T-helper 1 cell treated with Interleukin-12 subunit alpha and Interleukin-12 subunit beta and Interleukin-4 antibody, amounts not matched to agents 30 μg/mL and 1 μg/mL, for 36 hours (primary cell): Measurements from ENCODE around the gene PLCL1.

Experiments
- H3K27ac Mint-ChIP-seq: one replicate; pipeline ENCODE4 v1.8.0; 2021; ENCODE audit warnings: mild to moderate bottlenecking, mixed read lengths
- H3K27me3 Mint-ChIP-seq: one replicate; pipeline ENCODE4 v1.8.0; 2021; ENCODE audit warnings: low read depth, mixed read lengths
- H3K36me3 Mint-ChIP-seq: one replicate; pipeline ENCODE4 v1.8.0; 2021; ENCODE audit warnings: low read depth, mixed read lengths
- H3K4me1 Mint-ChIP-seq: one replicate; pipeline ENCODE4 v1.8.0; 2021; ENCODE audit warnings: low read depth, mixed read lengths
- H3K4me3 Mint-ChIP-seq: one replicate; pipeline ENCODE4 v1.8.0; 2021; ENCODE audit warnings: mild to moderate bottlenecking, moderate library complexity, mixed read lengths
- H3K9me3 Mint-ChIP-seq: one replicate; pipeline ENCODE4 v1.8.0; 2021; ENCODE audit warnings: mixed read lengths

The PLCL1 gene

GRCh38 chr2:197897960-197898678 is 93.7 kb downstream of the PLCL1 start:
- Mint-ChIP-seq H3K27ac (no peak overlapping the region), H3K27me3 (peaks cover 26% of the 10 kb centered on the region), H3K4me1 (peaks cover 4% of the 10 kb centered on the region), H3K4me3 (no peak overlapping the region), H3K36me3 (peaks cover 2% of the 10 kb centered on the region), H3K9me3 (no peaks in the 10 kb centered on the region)

DNA sequence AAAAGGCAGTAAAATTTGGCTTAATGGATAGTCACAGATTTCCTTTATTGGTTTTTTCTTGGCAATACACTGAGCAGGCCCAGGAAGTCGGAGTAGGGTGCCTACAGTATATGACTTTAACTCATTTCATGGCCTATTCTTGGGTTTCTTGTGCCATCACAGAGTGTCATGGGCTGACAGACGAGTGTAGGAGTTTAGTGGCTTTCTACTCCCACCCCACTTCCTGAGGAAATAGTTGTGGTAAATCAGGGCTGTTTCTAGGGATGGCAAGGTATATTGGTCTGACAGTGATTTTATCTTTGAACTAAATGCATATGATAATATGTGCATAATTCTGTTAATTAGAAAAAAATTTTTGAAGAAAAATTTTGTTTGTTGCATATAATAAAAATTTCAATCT is 100.1 kb downstream of the PLCL1 start:
- H3K27ac Mint-ChIP-seq: no peak overlapping the region
- no peak overlapping the region for H3K4me3 Mint-ChIP-seq
- no peaks in the 10 kb centered on the region for H3K9me3 Mint-ChIP-seq
- peaks cover 57% of the 10 kb centered on the region for H3K27me3 Mint-ChIP-seq
- peaks cover 2% of the 10 kb centered on the region for H3K36me3 Mint-ChIP-seq
- H3K4me1 Mint-ChIP-seq: peaks cover 5% of the 10 kb centered on the region

DNA sequence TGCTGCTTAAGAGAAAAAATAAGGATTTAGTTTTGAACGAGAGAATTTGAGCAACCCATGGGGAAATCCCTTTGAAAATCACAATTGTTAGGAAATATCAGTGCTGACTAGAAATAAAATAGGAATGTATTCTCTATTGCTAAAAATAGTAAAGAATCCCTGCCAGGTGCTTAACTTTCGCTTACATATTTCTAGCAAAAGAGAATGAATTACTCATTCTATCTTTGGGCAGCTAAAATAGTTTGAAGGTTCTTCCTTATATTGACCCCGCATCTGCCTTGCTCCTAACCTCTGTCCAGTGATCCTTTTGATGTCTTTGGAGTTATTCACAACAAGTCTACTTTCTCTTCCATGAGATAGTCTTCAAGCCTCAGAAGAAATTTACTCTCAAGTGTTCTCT is 103.8 kb downstream of the PLCL1 start:
- Mint-ChIP-seq H3K27me3 (peaks cover 47% of the 10 kb centered on the region), H3K9me3 (no peaks in the 10 kb centered on the region), H3K4me3 (no peak overlapping the region), H3K36me3 (no peaks in the 10 kb centered on the region), H3K27ac (no peak overlapping the region), H3K4me1 (peaks cover 5% of the 10 kb centered on the region)

- Mint-ChIP-seq H3K9me3 (no peaks in the 10 kb centered on the region), H3K27ac (no peak overlapping the region), H3K36me3 (no peaks in the 10 kb centered on the region), H3K4me3 (no peak overlapping the region), H3K27me3 (peaks cover 47% of the 10 kb centered on the region), H3K4me1 (peaks cover 3% of the 10 kb centered on the region)
Measured at GRCh38 chr2:197908990-197909776, 104.8 kb downstream of the PLCL1 start.

- H3K36me3 Mint-ChIP-seq: no peaks in the 10 kb centered on the region
- no peaks in the 10 kb centered on the region for H3K4me1 Mint-ChIP-seq
- H3K27me3 Mint-ChIP-seq: peaks cover 35% of the 10 kb centered on the region
- no peak overlapping the region for H3K4me3 Mint-ChIP-seq
- no peak overlapping the region for H3K27ac Mint-ChIP-seq
- H3K9me3 Mint-ChIP-seq: no peaks in the 10 kb centered on the region
Measured at GRCh38 chr2:197911667-197912066, 107.3 kb downstream of the PLCL1 start.

DNA sequence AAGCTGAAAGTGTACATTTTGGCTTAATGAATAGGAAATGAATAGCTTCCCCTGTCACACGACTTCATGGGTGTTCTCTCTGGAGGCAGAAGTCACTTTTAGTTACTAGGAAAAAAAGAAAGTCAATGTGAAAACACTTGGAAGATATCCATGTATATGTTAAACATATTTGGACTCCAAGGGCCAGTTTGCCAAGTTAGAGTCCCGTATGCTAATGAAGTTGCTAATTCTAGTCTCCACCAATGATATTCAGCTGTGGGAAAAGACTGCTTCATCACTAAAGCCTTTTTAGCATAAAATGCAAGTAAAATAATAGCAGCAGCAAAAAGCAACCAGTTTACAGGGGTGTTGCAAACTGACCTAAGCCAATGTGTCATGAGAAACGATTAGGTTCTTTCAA is 108.7 kb downstream of the PLCL1 start:
- H3K9me3 Mint-ChIP-seq: no peaks in the 10 kb centered on the region
- peaks cover 22% of the 10 kb centered on the region for H3K27me3 Mint-ChIP-seq
- H3K4me1 Mint-ChIP-seq: no peaks in the 10 kb centered on the region
- no peak overlapping the region for H3K27ac Mint-ChIP-seq
- no peak overlapping the region for H3K4me3 Mint-ChIP-seq
- H3K36me3 Mint-ChIP-seq: no peaks in the 10 kb centered on the region

- Mint-ChIP-seq H3K36me3 (peaks cover 2% of the 10 kb centered on the region), H3K27ac (no peak overlapping the region), H3K27me3 (peaks cover 9% of the 10 kb centered on the region), H3K4me1 (no peaks in the 10 kb centered on the region), H3K4me3 (no peak overlapping the region), H3K9me3 (peaks cover 5% of the 10 kb centered on the region)
Measured at GRCh38 chr2:197914778-197915177, 110.4 kb downstream of the PLCL1 start.

DNA sequence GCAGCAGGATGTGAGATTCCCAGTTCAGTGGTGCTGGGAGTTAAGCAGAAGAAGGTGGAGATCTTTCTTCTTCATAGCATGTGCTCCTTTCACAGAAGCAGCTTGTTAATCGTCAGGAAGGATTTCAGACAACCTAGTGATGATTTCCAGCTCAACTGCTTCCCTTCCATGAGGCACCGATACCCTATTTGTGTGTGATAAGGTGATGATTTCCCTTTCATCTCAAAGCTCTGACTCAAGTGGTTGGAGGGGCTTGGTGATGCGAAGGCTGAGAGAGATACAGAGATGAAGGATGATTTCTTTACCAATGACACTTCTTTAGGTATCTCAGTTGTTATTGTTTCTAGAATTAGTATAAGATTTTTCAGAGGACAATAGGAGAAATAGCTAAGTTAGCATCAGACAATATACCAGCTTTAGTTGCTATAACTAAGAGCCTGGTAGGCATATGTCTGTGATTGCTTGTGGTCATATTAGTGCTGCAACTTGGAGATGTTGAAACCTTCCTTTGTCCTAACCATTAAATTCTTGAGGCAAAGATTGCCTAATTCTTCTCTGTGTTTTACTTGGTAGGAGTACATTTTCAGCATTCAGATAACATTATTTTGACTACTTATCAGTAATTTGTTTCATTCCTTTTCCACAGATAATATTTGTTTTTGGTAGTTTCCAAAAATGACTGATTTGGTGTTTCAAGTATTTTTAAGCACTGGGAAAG is 111.3 kb downstream of the PLCL1 start:
- peaks cover 2% of the 10 kb centered on the region for H3K36me3 Mint-ChIP-seq
- no peaks in the 10 kb centered on the region for H3K4me1 Mint-ChIP-seq
- H3K27ac Mint-ChIP-seq: no peak overlapping the region
- H3K9me3 Mint-ChIP-seq: peaks cover 7% of the 10 kb centered on the region
- no peak overlapping the region for H3K4me3 Mint-ChIP-seq
- H3K27me3 Mint-ChIP-seq: no peaks in the 10 kb centered on the region

GRCh38 chr2:197919487-197919886 is 115.1 kb downstream of the PLCL1 start:
- H3K36me3 Mint-ChIP-seq: peaks cover 2% of the 10 kb centered on the region

DNA sequence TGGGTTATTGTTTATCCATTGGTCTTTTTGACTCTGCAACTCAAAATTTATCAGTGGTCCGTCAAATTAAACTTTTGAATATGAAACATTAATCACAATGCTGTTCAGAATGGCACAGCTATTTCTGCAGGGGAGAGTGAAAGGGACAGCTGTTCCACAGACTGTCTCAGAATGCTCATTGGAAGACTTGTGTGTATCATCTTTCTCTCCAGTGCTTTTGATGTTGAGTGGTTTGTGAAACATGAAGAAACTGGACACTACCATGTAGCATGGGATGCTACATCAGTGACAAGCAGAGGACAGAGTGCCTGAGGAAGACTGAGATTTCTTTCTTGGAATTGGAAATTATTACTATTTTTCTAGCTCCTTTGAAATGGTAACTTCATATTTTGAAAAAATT is 115.7 kb downstream of the PLCL1 start:
- Mint-ChIP-seq H3K27ac (no peak overlapping the region), H3K9me3 (peaks cover 10% of the 10 kb centered on the region), H3K36me3 (peaks cover 2% of the 10 kb centered on the region), H3K4me1 (no peaks in the 10 kb centered on the region), H3K27me3 (no peaks in the 10 kb centered on the region), H3K4me3 (no peak overlapping the region)

More at GRCh38 chr2:197919487-197919886, 115.1 kb downstream of the PLCL1 start:
- H3K4me3 Mint-ChIP-seq: no peak overlapping the region
- H3K9me3 Mint-ChIP-seq: peaks cover 10% of the 10 kb centered on the region
- H3K27ac Mint-ChIP-seq: no peak overlapping the region
- no peaks in the 10 kb centered on the region for H3K27me3 Mint-ChIP-seq
- H3K4me1 Mint-ChIP-seq: no peaks in the 10 kb centered on the region

- Mint-ChIP-seq H3K36me3 (peaks cover 2% of the 10 kb centered on the region), H3K4me3 (no peak overlapping the region), H3K9me3 (peaks cover 10% of the 10 kb centered on the region), H3K27me3 (no peaks in the 10 kb centered on the region), H3K27ac (no peak overlapping the region), H3K4me1 (no peaks in the 10 kb centered on the region)
Measured at GRCh38 chr2:197920592-197921201, 116.3 kb downstream of the PLCL1 start.

- no peaks in the 10 kb centered on the region for H3K4me1 Mint-ChIP-seq
- no peak overlapping the region for H3K4me3 Mint-ChIP-seq
- H3K27ac Mint-ChIP-seq: no peak overlapping the region
- peaks cover under 1% of the 10 kb centered on the region for H3K36me3 Mint-ChIP-seq
- peaks cover 8% of the 10 kb centered on the region for H3K9me3 Mint-ChIP-seq
- H3K27me3 Mint-ChIP-seq: no peaks in the 10 kb centered on the region
Measured at GRCh38 chr2:197924483-197924882, 120.1 kb downstream of the PLCL1 start.

- Mint-ChIP-seq H3K4me3 (no peak overlapping the region), H3K9me3 (peaks cover 3% of the 10 kb centered on the region), H3K4me1 (no peaks in the 10 kb centered on the region), H3K36me3 (no peaks in the 10 kb centered on the region), H3K27me3 (no peaks in the 10 kb centered on the region), H3K27ac (no peak overlapping the region)
Measured at GRCh38 chr2:197925204-197925603, 120.8 kb downstream of the PLCL1 start.

DNA sequence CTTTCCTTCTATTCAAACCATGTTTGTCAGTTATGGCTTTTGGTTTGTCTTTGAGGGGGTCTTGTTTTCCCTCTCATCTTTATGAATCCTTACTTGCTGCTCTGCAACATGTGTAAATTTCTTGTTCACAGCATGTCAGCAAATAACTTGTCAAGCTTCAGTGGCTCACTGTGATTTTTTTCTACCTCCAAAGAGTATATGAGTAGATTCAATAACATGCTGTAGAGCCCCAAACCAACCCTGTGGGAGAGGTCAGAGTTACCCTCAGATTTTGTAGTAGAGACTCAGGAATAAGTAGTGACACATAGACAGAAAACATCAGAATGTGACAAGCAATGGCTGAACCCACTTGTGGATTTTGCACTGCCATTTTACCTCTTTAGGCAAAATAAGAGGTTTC is 121.6 kb downstream of the PLCL1 start:
- H3K27me3 Mint-ChIP-seq: no peaks in the 10 kb centered on the region
- no peak overlapping the region for H3K4me3 Mint-ChIP-seq
- H3K9me3 Mint-ChIP-seq: peaks cover 3% of the 10 kb centered on the region
- no peaks in the 10 kb centered on the region for H3K4me1 Mint-ChIP-seq
- no peak overlapping the region for H3K27ac Mint-ChIP-seq
- no peaks in the 10 kb centered on the region for H3K36me3 Mint-ChIP-seq
